CD4-positive, alpha-beta T cell treated with Interleukin-17A for 1 hour (primary cell): ENCODE measurements around the gene SCAMP4.
A peak's percentile ranks its signal among the peaks of the same experiment; 100 is the strongest.

ENCODE experiments used
- DNase-seq: peaks from one replicate; pipeline ENCODE4 v3.0.0-alpha.2; 2020

The SCAMP4 gene

GRCh38 chr19:1905110-1905862, at the start of gene SCAMP4, which contains the start of gene ADAT3:
Gene SCAMP4, plus strand, starts transcription at chr19:1905399. Its CDS starts 9,621 bp downstream, at chr19:1915020.
Gene ADAT3, plus strand, starts transcription at chr19:1905399. Its CDS starts 6,649 bp downstream, at chr19:1912048.
- peak; percentile 99 for DNase-seq

- DNase-seq = peak; percentile 39
These were observed 49.4 kb upstream of the SCAMP4 start for GRCh38 chr19:1855828-1856255.

GRCh38 chr19:1856345-1856697, 48.9 kb upstream of the SCAMP4 start:
- no peak for DNase-seq

- DNase-seq = peak; percentile 46
These were observed 48.2 kb upstream of the SCAMP4 start for GRCh38 chr19:1856698-1857603.

GRCh38 chr19:1857648-1858326, 47.4 kb upstream of the SCAMP4 start:
- no peak for DNase-seq

GRCh38 chr19:1858412-1859081, 46.7 kb upstream of the SCAMP4 start:
- no peak for DNase-seq

GRCh38 chr19:1859331-1859781, 45.8 kb upstream of the SCAMP4 start:
- DNase-seq = no peak

GRCh38 chr19:1860042-1860775, 45.0 kb upstream of the SCAMP4 start:
- DNase-seq = peak; percentile 78

- no peak for DNase-seq
These were observed 44.2 kb upstream of the SCAMP4 start for GRCh38 chr19:1860821-1861598.

- DNase-seq = no peak
These were observed 43.6 kb upstream of the SCAMP4 start for GRCh38 chr19:1861599-1862031.

- no peak for DNase-seq
These were observed 43.2 kb upstream of the SCAMP4 start for GRCh38 chr19:1862068-1862423.

- peak; percentile 71 for DNase-seq
These were observed 42.5 kb upstream of the SCAMP4 start for GRCh38 chr19:1862424-1863327.

GRCh38 chr19:1863328-1863637, 41.9 kb upstream of the SCAMP4 start, which contains the start of gene KLF16:
Gene KLF16, minus strand, starts transcription at chr19:1863579. Its CDS starts 82 bp downstream, at chr19:1863497.
- no peak for DNase-seq

GRCh38 chr19:1863638-1864479, 41.3 kb upstream of the SCAMP4 start:
- DNase-seq = peak; percentile 92

GRCh38 chr19:1864480-1865171, 40.6 kb upstream of the SCAMP4 start:
- DNase-seq = peak; percentile 68

GRCh38 chr19:1865172-1866010, 39.8 kb upstream of the SCAMP4 start:
- DNase-seq = no peak

- DNase-seq = no peak
These were observed 38.4 kb upstream of the SCAMP4 start for GRCh38 chr19:1866693-1867348.
